H9 (cell line): Measurements from ENCODE around the gene IL1RAPL2. TPM values are rescaled to one million over a fixed set of nuclear protein-coding genes. Genes with fewer than 3 reads are reported as not detected.

Experiments
- DNase-seq: peaks from one replicate; pipeline ENCODE4 v3.0.0-alpha.2; 2017
- H2AFZ ChIP-seq: one replicate; pipeline ENCODE4 v1.6.1; 2013; ENCODE audit warnings: mild to moderate bottlenecking, low read length, control low read depth, moderate library complexity
- H2AK5ac ChIP-seq: 2 replicates; pipeline ENCODE4 v1.6.1; 2013; ENCODE audit warnings: low read length, control low read depth, mixed read lengths; ENCODE audit not compliant: insufficient read length
- H2BK120ac ChIP-seq: one replicate; pipeline ENCODE4 v1.6.1; 2013; ENCODE audit warnings: low read depth, mild to moderate bottlenecking, low read length, control low read depth, inconsistent platforms; ENCODE audit not compliant: poor library complexity, severe bottlenecking
- H2BK12ac ChIP-seq: 2 replicates; pipeline ENCODE4 v1.6.1; 2013; ENCODE audit warnings: low read length, control low read depth, mixed read lengths, low read depth; ENCODE audit not compliant: insufficient read length
- H2BK15ac ChIP-seq: 2 replicates; pipeline ENCODE4 v1.6.1; 2013; ENCODE audit warnings: low read depth, low read length, control low read depth
- H2BK20ac ChIP-seq: one replicate; pipeline ENCODE4 v1.6.1; 2013; ENCODE audit warnings: low read depth, mild to moderate bottlenecking, low read length, control low read depth, inconsistent platforms; ENCODE audit not compliant: poor library complexity, severe bottlenecking
- H2BK5ac ChIP-seq: 2 replicates; pipeline ENCODE4 v1.6.1; 2013; ENCODE audit warnings: low read length, control low read depth, mixed read lengths; ENCODE audit not compliant: insufficient read length
- H3K14ac ChIP-seq: 2 replicates; pipeline ENCODE4 v1.6.1; 2013; ENCODE audit warnings: low read length, control low read depth; ENCODE audit not compliant: insufficient read depth
- H3K18ac ChIP-seq: 2 replicates; pipeline ENCODE4 v1.6.1; 2013; ENCODE audit warnings: low read depth, mild to moderate bottlenecking, mixed read lengths, low read length, control low read depth; ENCODE audit not compliant: insufficient read length
- H3K23ac ChIP-seq: 2 replicates; pipeline ENCODE4 v1.6.1; 2013; ENCODE audit warnings: low read length, control low read depth, mixed read lengths, low read depth; ENCODE audit not compliant: insufficient read length
- H3K23me2 ChIP-seq: 2 replicates; pipeline ENCODE4 v1.6.1; 2013; ENCODE audit warnings: low read depth, mild to moderate bottlenecking, mixed read lengths, low read length, control low read depth; ENCODE audit not compliant: insufficient read length, poor library complexity, severe bottlenecking
- H3K27ac ChIP-seq: 2 replicates; pipeline ENCODE4 v1.5.1; 2013; ENCODE audit warnings: low read length, control low read depth, mixed read lengths, low read depth; ENCODE audit not compliant: insufficient read length
- H3K27me3 ChIP-seq: 2 replicates; pipeline ENCODE4 v1.6.1; 2013; ENCODE audit warnings: low read length, control low read depth, inconsistent platforms; ENCODE audit not compliant: insufficient read depth
- H3K4ac ChIP-seq: 2 replicates; pipeline ENCODE4 v1.6.1; 2013; ENCODE audit warnings: low read depth, mild to moderate bottlenecking, control low read depth, inconsistent platforms, low read length, moderate library complexity
- H3K4me1 ChIP-seq: 2 replicates; pipeline ENCODE4 v1.6.1; 2013; ENCODE audit warnings: low read length, control low read depth, inconsistent platforms; ENCODE audit not compliant: insufficient read depth
- H3K4me2 ChIP-seq: 2 replicates; pipeline ENCODE4 v1.6.1; 2013; ENCODE audit warnings: low read length, control low read depth, mixed read lengths; ENCODE audit not compliant: insufficient read length, insufficient read depth
- H3K56ac ChIP-seq: 2 replicates; pipeline ENCODE4 v1.6.1; 2013; ENCODE audit warnings: low read depth, mild to moderate bottlenecking, mixed read lengths, low read length, control low read depth; ENCODE audit not compliant: insufficient read length
- H3K79me1 ChIP-seq: 2 replicates; pipeline ENCODE4 v1.6.1; 2013; ENCODE audit warnings: low read depth, mild to moderate bottlenecking, moderate library complexity, low read length, control low read depth, inconsistent platforms; ENCODE audit not compliant: insufficient read depth, poor library complexity, severe bottlenecking
- H3K79me2 ChIP-seq: 2 replicates; pipeline ENCODE4 v1.6.1; 2013; ENCODE audit warnings: low read length, control low read depth, inconsistent platforms; ENCODE audit not compliant: insufficient read depth
- H3K9ac ChIP-seq: 2 replicates; pipeline ENCODE4 v1.6.1; 2013; ENCODE audit warnings: low read length, control low read depth, mixed read lengths; ENCODE audit not compliant: insufficient read length; ENCODE audit errors: extremely low read depth
- H3K9me3 ChIP-seq: one replicate; pipeline ENCODE4 v1.6.1; 2013; ENCODE audit warnings: low read depth, low read length, inconsistent platforms; ENCODE audit not compliant: control insufficient read depth
- H3T11ph ChIP-seq: one replicate; pipeline ENCODE4 v1.6.1; 2013; ENCODE audit warnings: mild to moderate bottlenecking, low read length, control low read depth, inconsistent platforms
- H4K20me1 ChIP-seq: one replicate; pipeline ENCODE4 v1.6.1; 2013; ENCODE audit not compliant: control insufficient read depth, insufficient read length, insufficient read depth
- H4K5ac ChIP-seq: 2 replicates; pipeline ENCODE4 v1.6.1; 2013; ENCODE audit warnings: low read depth, mild to moderate bottlenecking, mixed read lengths, low read length, control low read depth; ENCODE audit not compliant: insufficient read length
- H4K8ac ChIP-seq: replicated peaks from 2 replicates; pipeline ENCODE4 v1.6.1; 2013; ENCODE audit warnings: low read length, control low read depth, mixed read lengths, low read depth; ENCODE audit not compliant: insufficient read length
- H4K91ac ChIP-seq: 2 replicates; pipeline ENCODE4 v1.6.1; 2013; ENCODE audit warnings: low read depth, mild to moderate bottlenecking, moderate library complexity, mixed read lengths, low read length, control low read depth; ENCODE audit not compliant: insufficient read length
- H3K27ac Mint-ChIP-seq, 3 experiments: 2 replicates in 2 of 3; 3 replicates in 1 of 3; pipeline ENCODE4 v1.8.0; 2020 to 2021; ENCODE audit warnings: mixed read lengths in 3 of 3, mild to moderate bottlenecking in 1 of 3, moderate library complexity in 1 of 3
- H3K27me3 Mint-ChIP-seq: 2 replicates; pipeline ENCODE4 v1.8.0; 2021; ENCODE audit warnings: low read depth, mild to moderate bottlenecking, moderate library complexity, mixed read lengths
- H3K36me3 Mint-ChIP-seq, 3 experiments: 2 replicates in 2 of 3; 3 replicates in 1 of 3; pipeline ENCODE4 v1.8.0; 2020 to 2021; ENCODE audit warnings: low read depth in 3 of 3, mixed read lengths in 3 of 3; ENCODE audit not compliant: insufficient read depth in 1 of 3
- H3K4me1 Mint-ChIP-seq, 2 experiments: 2 replicates each; pipeline ENCODE4 v1.8.0; 2020; ENCODE audit warnings: mixed read lengths in 2 of 2
- H3K4me3 Mint-ChIP-seq, 2 experiments: 2 replicates in 1 of 2; 3 replicates in 1 of 2; pipeline ENCODE4 v1.8.0; 2020 to 2021; ENCODE audit warnings: mild to moderate bottlenecking in 2 of 2, mixed read lengths in 2 of 2, moderate library complexity in 1 of 2
- H3K9me3 Mint-ChIP-seq, 2 experiments: 2 replicates in 1 of 2; 3 replicates in 1 of 2; pipeline ENCODE4 v1.8.0; 2020; ENCODE audit warnings: mild to moderate bottlenecking in 2 of 2, mixed read lengths in 2 of 2, moderate library complexity in 1 of 2
- WGBS: extraction: QIAGEN DNeasy Blood & Tissue Kit; methylation state at CpG from one replicate; pipeline ENCODE4 v1.1.7; 2013; ENCODE audit warnings: missing lambda C conversion rate, low lambda C conversion rate, mixed read lengths; ENCODE audit not compliant: insufficient read length; ENCODE audit errors: extremely low coverage; 5-methylcytosine and 5-hydroxymethylcytosine counted together
- total RNA-seq: library from RNA; stranded (reverse); gene quantifications from 2 replicates; pipeline ENCODE4 v1.2.1, GENCODE V29; 2021
- TF ChIP-seq, protein P1 (sequence below): fragments of 200-600 bp; sonication (generic); conservative IDR thresholded peaks from 3 replicates; pipeline ENCODE4 v1.8.0; 2021; ENCODE audit warnings: antibody characterized with exemption, mild to moderate bottlenecking

The IL1RAPL2 gene
- total RNA-seq, 1 experiment from 2014 or later: not detected

DNA sequence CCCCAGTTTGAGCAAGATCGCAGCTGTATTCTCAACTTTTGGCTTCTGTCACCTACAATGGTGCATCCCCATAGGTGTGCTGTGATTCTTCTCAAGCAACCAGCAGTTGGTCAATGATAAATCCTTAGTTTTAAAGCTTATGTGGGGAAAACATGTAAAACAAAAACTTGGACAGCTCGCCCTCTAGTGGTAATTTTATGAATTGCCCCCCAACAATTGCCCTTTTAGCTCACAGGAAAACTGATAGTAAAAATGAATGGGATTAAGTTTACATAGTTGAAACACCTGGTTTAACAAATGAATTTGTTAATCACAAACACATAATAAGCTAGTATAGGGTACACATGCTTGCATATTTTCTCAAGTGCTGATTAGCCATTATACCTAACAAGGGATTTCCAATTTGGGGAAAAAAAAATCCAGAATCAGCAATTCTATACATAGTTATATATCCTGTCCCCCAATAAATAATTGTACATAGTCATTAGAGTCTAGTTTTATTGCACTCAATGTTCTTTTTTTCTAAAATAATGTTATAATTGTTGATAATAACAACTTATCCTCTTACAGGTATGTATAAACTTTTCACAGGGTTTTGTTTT is 624.4 kb downstream of the IL1RAPL2 start:
- Histone ChIP-seq H3K18ac (no peak overlapping the region), H2AFZ (no peak overlapping the region), H3K23ac (no peak overlapping the region), H3K79me2 (no peaks in the 10 kb centered on the region), H3K27me3 (no peaks in the 10 kb centered on the region), H3K9me3 (no peaks in the 10 kb centered on the region), H2BK20ac (no peak overlapping the region), H4K91ac (no peak overlapping the region), H2AK5ac (no peak overlapping the region), H3K4ac (no peak overlapping the region), H3K14ac (no peak overlapping the region), H3K23me2 (no peaks in the 10 kb centered on the region), H2BK12ac (no peak overlapping the region), H3K27ac (no peak overlapping the region), H2BK5ac (no peak overlapping the region), H4K8ac (no peak overlapping the region), H2BK120ac (no peak overlapping the region), H3K4me2 (no peak overlapping the region), H2BK15ac (no peak overlapping the region), H3K79me1 (no peaks in the 10 kb centered on the region), H3T11ph (no peak overlapping the region), H4K5ac (no peak overlapping the region), H3K56ac (no peak overlapping the region), H3K9ac (no peak overlapping the region), H3K4me1 (no peaks in the 10 kb centered on the region), H4K20me1 (no peaks in the 10 kb centered on the region)
- H3K4me3 Mint-ChIP-seq: no peak overlapping the region
- H3K27ac Mint-ChIP-seq: no peak overlapping the region
- H3K36me3 Mint-ChIP-seq: no peaks in the 10 kb centered on the region; a peak in 1 of 7 replicates
- TF ChIP-seq, protein P1, sequence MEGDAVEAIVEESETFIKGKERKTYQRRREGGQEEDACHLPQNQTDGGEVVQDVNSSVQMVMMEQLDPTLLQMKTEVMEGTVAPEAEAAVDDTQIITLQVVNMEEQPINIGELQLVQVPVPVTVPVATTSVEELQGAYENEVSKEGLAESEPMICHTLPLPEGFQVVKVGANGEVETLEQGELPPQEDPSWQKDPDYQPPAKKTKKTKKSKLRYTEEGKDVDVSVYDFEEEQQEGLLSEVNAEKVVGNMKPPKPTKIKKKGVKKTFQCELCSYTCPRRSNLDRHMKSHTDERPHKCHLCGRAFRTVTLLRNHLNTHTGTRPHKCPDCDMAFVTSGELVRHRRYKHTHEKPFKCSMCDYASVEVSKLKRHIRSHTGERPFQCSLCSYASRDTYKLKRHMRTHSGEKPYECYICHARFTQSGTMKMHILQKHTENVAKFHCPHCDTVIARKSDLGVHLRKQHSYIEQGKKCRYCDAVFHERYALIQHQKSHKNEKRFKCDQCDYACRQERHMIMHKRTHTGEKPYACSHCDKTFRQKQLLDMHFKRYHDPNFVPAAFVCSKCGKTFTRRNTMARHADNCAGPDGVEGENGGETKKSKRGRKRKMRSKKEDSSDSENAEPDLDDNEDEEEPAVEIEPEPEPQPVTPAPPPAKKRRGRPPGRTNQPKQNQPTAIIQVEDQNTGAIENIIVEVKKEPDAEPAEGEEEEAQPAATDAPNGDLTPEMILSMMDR: peak; percentile 78
- no CpG with 5 or more reads among the region's 2 CpGs for WGBS
- no peak for DNase-seq
- peaks cover 0 to 32% of the 10 kb centered on the region in 2 experiments; a peak in 3 of 5 replicates for H3K9me3 Mint-ChIP-seq
- no peaks in the 10 kb centered on the region for H3K4me1 Mint-ChIP-seq
- no peaks in the 10 kb centered on the region for H3K27me3 Mint-ChIP-seq
